IPS-18c (cell line): ENCODE data around the gene BRI3BP.
"Not testable (repeated sequence)": the region's sequence is repeated elsewhere in the genome, so short reads cannot be mapped to it uniquely, and the experiment has no call there.

ENCODE experiments used
- H3K4me3 ChIP-seq: 2 replicates; pipeline ENCODE4 v1.7.0; 2013; ENCODE audit warnings: low read depth, mild to moderate bottlenecking, low read length, moderate library complexity; ENCODE audit not compliant: insufficient read depth
- H3K9me3 ChIP-seq: one replicate; pipeline ENCODE4 v1.6.1; 2013; ENCODE audit warnings: mild to moderate bottlenecking, low read length, moderate library complexity; ENCODE audit not compliant: control insufficient read depth, insufficient read depth

Gene BRI3BP

DNA sequence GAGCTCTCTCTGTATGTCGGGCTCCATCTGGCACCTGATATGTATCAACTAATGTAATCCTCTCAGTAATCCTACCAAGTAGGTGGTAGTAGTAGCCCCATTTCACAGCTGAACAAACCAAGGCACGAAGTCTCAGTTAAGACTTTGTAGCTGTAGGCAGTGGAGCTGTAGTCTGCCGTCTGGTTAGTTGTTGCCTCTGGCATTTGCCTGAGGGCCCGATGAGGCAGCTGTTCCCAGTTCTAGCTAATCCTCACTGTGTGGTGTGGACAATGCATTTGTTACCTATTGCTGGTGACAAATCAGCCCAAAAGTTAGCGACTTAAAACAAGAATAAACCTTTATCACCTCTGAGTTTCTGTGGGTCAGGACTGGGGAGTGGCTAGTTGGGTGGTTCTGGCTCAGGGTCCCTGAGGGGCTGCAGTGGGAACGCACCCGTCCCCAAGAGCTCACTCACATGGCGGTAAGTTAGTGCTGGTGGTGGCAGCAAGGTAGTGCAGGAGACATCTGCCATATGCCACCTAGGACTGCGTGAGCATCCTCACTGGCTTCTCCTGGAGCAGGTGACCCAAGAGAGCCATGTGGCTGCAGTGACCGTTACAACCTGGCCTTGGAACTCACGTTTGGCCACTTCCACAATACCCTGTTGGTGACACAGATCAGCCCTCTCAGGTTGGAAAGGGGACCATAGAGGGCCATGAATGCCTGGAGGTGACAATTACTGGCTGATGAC lies 77.4 kb downstream of the BRI3BP start:
- Histone ChIP-seq H3K4me3 (no peak overlapping the region), H3K9me3 (no peaks in the 10 kb centered on the region)

DNA sequence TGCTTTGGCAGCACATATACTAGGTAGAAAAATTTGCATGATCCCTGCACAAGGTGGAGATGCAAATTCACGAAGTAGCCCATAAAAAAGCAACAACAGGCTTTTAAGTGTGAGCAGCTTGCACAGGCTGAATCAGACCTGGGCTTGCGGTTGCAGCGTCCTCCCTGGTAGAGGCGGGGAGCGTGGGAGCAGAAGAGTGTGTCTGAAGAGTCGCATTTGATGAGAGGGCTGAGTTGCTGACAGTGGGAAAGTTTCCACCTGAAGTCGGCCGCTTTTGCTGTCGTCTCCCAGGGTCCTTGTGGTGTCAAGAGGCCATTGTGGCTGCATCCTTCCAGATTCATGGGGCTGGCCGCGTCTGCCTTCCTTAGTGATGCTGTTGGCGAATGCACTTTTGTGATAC lies 78.0 kb downstream of the BRI3BP start:
- Histone ChIP-seq H3K4me3 (no peak overlapping the region), H3K9me3 (no peaks in the 10 kb centered on the region)

DNA sequence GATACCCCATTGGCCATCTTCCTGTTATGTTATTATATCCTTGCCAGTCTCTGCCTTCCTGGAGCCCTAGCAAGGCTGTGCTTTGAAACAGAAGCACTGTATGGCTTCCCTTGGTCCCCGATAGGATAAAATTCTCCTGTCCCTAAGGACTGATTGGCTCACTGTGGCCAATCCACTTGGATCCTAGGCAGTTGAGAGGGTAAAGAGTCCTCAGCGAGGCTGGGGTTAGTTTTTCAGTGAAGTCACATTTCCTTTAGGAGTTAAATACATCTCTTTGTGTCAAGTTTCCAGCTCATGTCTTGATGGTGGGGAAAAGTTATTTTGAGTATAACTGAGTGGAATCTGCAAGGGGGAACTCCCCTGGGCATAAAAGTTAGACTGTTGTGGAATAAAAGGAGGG lies 79.1 kb downstream of the BRI3BP start:
- Histone ChIP-seq H3K9me3 (no peaks in the 10 kb centered on the region), H3K4me3 (no peak overlapping the region)

DNA sequence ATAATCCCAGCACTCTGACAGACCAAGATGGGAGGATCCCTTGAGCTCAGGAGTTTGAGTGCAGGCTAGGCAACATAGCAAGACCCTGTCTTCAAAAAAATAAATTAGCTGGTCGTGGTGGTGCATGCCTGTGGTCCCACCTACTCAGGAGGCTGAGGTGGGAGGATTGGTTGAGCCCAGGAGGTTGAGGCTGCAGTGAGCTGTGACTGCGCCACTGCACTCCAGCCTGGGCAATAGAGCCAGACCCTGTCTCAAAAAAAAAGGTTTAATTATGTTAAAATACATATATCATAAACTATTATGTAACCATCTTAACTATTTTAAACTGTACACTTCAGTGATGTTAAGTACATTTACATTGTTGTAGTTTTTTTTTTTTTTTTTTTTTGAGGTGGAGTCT lies 80.8 kb downstream of the BRI3BP start:
- H3K4me3 ChIP-seq, H3K9me3 ChIP-seq: not testable (repeated sequence)

DNA sequence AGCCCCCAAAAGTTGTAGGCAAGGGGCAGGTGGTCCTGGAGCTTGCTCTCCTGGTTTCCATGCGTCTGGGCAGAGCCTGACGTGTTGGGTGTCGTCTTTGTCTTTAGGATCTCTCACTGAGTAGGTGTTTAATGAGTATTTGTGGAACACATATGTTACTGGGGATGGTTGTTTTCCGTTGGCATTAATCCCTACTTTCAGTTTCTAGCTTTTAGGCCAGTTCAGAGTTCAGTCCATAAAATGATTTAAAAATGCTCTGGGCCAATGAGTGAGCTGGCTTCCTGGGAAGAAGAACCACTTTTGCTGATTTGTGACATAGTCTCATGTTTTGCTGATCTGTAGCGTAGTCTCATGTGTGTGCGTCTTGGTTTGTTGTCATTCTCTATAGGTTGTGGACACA lies 82.7 kb downstream of the BRI3BP start:
- H3K9me3 ChIP-seq, result no peaks in the 10 kb centered on the region

DNA sequence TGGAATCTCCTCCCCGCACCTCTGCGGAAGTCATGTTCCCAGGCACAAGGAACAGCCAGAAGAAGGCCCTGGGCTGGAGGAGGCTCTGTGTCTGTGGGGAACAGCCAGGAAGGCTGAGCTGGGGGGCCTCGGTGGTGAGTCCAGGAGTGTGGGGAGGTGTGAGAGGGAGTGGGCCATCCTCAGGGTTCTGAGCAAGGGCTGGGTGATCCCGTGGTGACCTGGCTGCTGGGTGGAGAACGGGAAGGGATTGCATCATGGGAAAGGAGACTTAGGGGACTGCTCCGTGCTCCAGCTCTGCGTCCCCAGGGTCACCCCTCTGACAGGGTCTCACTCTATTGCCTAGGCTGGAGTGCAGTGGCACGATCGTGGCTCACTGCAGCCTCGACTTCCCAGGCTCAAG lies 85.6 kb downstream of the BRI3BP start:
- H3K9me3 ChIP-seq, result no peaks in the 10 kb centered on the region
- no peak overlapping the region for H3K4me3 ChIP-seq

More for the DNA sequence above, 82.7 kb downstream of the BRI3BP start:
- no peak overlapping the region for H3K4me3 ChIP-seq

DNA sequence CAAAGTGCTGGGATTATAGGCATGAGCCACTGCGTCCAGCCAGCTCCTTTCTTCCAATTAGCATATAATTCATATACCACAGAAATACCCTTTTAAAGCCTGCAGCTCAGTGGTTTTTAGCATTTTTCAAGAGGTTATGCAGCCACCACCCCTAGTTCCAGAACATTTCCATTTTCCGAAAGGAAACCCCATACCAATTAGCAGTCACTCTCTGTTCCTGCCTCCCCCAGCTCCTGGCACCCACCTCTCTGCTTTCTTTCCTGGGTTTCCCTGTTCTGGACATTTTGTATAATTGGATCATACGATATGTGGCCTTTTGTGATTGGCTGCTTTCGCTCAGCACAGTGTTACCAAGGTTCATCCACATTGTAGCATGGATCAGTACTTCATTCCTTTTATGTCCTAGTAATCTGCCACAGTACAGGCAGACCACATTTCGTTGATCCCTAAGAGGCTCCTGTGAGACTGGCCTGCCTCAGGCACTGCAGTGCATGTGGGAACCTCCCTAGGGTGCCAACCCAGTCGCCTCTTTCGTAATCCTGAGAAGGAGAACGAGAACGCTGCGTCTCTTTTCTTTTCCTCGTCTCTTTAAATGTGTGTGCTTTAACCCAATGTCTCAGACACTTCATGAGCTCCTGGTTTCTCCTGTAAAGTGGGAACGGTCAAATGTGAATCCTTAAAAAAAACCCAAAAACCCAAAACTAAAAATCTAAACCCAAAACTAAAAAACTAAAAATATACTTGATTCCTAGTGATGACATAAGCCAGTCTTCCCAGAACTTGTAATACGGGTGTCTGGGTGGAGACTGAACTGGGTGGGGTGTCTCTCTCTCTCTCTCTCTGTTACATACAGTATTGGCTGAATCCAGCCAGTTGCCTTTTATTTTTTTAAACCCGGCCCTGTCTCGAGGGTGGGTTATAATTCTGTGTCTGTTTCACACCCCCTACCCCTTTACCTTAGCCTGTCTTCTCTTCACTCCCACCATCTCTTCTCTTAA lies 86.5 kb downstream of the BRI3BP start:
- H3K4me3 ChIP-seq, result no peak overlapping the region
- no peaks in the 10 kb centered on the region for H3K9me3 ChIP-seq
